HG03108 (cell line): ENCODE results near the gene GRID2IP.

Experiments
- ATAC-seq: cut with Tn5 transposase; IDR thresholded peaks from one replicate; pipeline ENCODE4 v1.9.1; 2021; ENCODE audit warnings: moderate library complexity; ENCODE audit not compliant: unreplicated experiment

GRID2IP gene

GRCh38 chr7:6528401-6529130 is 22.7 kb downstream of the GRID2IP start:
- ATAC-seq = no peak

- no peak for ATAC-seq
Measured at GRCh38 chr7:6526997-6527378, 24.3 kb downstream of the GRID2IP start.

- ATAC-seq = no peak
Measured at GRCh38 chr7:6520163-6520981, 30.9 kb downstream of the GRID2IP start.

GRCh38 chr7:6516387-6516983 is 34.8 kb downstream of the GRID2IP start:
- ATAC-seq = no peak

GRCh38 chr7:6513541-6513940 is 37.7 kb downstream of the GRID2IP start:
- no peak for ATAC-seq

- ATAC-seq = no peak
Measured at GRCh38 chr7:6512892-6513291, 38.4 kb downstream of the GRID2IP start.

GRCh38 chr7:6510476-6511133 is 40.7 kb downstream of the GRID2IP start:
- no peak for ATAC-seq

- no peak for ATAC-seq
Measured at GRCh38 chr7:6508950-6509349, 42.3 kb downstream of the GRID2IP start.

GRCh38 chr7:6508539-6508938 is 42.7 kb downstream of the GRID2IP start:
- ATAC-seq = no peak

GRCh38 chr7:6507906-6508305 is 43.4 kb downstream of the GRID2IP start:
- no peak for ATAC-seq

GRCh38 chr7:6505685-6506559 is 45.3 kb downstream of the GRID2IP start:
- ATAC-seq = no peak

GRCh38 chr7:6504996-6505395 is 46.3 kb downstream of the GRID2IP start:
- ATAC-seq = no peak

GRCh38 chr7:6502886-6503285 is 48.4 kb downstream of the GRID2IP start:
- ATAC-seq = no peak

GRCh38 chr7:6501586-6502564 is 49.4 kb downstream of the GRID2IP start:
- no peak for ATAC-seq

- no peak for ATAC-seq
Measured at GRCh38 chr7:6500691-6501090, 50.6 kb downstream of the GRID2IP start.

- ATAC-seq = no peak
Measured at GRCh38 chr7:6497994-6498393, 53.3 kb downstream of the GRID2IP start.

- no peak for ATAC-seq
Measured at GRCh38 chr7:6497637-6497905, 53.7 kb downstream of the GRID2IP start.

GRCh38 chr7:6496842-6497636 is 54.2 kb downstream of the GRID2IP start:
- no peak for ATAC-seq
